Muscle layer of colon (tissue), 2 donors: Measurements from ENCODE around the gene DYNC2LI1.
"Not testable (repeated sequence)": the region's sequence is repeated elsewhere in the genome, so short reads cannot be mapped to it uniquely, and the experiment has no call there.

Experiments
- H3K27ac ChIP-seq: one replicate; pipeline ENCODE4 v1.7.0; 2013; ENCODE audit warnings: low read depth, mild to moderate bottlenecking, low read length, moderate library complexity
- H3K27me3 ChIP-seq, 2 donors: one replicate each; pipeline ENCODE4 v1.7.0; 2013; ENCODE audit warnings: low read length in 2 of 2, mild to moderate bottlenecking in 2 of 2; ENCODE audit not compliant: insufficient read depth in 2 of 2, control insufficient read depth in 1 of 2
- H3K36me3 ChIP-seq: one replicate; pipeline ENCODE4 v1.7.0; 2013; ENCODE audit warnings: mild to moderate bottlenecking, low read length; ENCODE audit not compliant: insufficient read depth
- H3K4me1 ChIP-seq: one replicate; pipeline ENCODE4 v1.7.0; 2013; ENCODE audit warnings: mild to moderate bottlenecking, low read length; ENCODE audit not compliant: insufficient read depth
- H3K4me3 ChIP-seq, 2 donors: one replicate each; pipeline ENCODE4 v1.7.0; 2013; ENCODE audit warnings: low read length in 2 of 2, low read depth in 1 of 2, mild to moderate bottlenecking in 1 of 2, moderate library complexity in 1 of 2
- H3K9ac ChIP-seq: one replicate; pipeline ENCODE4 v1.7.0; 2013; ENCODE audit warnings: low read length
- H3K9me3 ChIP-seq: one replicate; pipeline ENCODE4 v1.7.0; 2013; ENCODE audit warnings: mild to moderate bottlenecking, low read length
- donor health status: abdominal sarcoma.
- donor health status: Adenocarcinoma of cecum.

The DYNC2LI1 gene

DNA sequence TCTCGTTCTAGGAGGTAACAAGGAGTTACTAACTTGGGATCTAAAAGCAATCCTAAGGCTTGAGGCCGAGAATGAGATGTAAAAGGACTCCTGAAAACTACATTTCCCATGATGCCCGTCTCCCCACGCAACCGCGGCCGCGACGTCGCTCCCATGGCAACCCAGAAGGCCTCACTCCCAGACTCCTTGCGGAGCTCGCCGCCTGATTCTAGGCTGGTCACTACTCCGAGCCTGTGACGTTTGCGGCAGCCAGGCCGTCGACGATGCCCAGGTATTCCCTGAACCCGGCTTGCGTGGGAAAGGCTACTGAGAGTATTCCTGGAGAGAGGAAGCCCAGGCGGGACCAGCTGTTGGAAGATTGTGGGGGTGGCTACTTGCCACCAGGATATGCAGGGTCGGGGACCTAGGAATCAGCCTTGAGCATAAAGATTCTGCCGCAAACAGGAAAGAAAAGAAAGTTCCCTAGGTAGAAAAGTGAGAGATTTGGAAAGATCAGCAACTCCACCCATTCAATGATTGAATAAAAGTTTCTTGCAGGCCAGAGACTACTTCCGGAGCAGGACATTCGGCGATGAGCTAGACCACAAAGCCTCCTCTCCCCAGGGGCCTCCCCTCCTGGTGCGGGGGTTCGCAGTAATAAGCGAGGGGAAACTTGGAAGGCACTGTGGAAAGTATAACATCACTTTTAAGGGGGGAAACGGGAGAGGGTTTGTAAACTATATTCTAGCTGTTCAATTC lies at the start of gene DYNC2LI1:
DYNC2LI1 (plus strand) TSS at position 164 of the 738 bp plus-strand sequence; CDS start at position 264, 100 bp downstream.
- Histone ChIP-seq H3K9ac (peak within 1 kb of the TSS; percentile 67), H3K36me3 (peaks cover 12% of the 10 kb centered on the region), H3K4me3 (peak within 1 kb of the TSS; percentile 83 to 84), H3K27me3 (no peaks in the 10 kb centered on the region), H3K27ac (peak within 1 kb of the TSS; percentile 78), H3K4me1 (no peaks in the 10 kb centered on the region), H3K9me3 (no peaks in the 10 kb centered on the region)

DNA sequence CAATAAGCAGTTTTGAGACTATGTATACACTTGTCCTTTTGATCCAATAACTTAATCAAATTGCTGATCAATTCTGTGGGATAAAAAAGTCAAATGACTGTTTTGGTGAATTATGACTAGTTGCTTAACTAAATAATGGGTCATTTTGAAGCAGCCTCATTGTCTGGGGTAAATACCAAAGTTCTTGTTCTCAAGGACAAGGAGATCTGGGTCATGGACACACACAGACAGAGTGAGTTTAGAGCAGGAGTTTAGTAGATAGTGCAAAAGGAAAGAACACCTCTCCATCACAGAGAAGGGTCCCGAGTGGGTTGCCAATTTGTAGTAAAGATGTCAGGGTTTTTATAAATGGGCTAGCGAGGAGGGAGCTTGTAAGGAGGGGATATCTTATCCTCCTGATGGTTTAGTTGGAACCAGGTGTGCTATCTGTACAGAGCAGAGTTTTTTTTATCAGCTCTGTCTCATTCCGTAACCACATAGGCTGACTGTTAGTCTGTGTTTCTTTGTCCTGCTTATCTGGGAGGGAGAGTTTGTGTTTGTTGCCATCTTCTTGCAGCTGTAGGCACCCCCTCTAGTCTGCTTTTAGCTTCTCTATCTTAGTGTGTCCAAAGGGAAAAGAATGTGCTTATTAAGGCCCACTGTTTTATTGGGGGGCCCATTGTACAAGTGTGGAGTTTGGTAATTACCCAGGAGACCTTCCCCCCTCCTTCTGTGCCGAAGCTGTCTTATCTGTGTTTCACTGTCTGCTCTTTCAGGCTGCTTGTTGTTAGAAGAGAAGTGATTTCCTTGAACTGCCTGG lies 48.9 kb upstream of the DYNC2LI1 start:
- Histone ChIP-seq H3K4me1 (no peaks in the 10 kb centered on the region), H3K27ac (no peak overlapping the region), H3K9ac (no peak overlapping the region), H3K9me3 (no peaks in the 10 kb centered on the region), H3K4me3 (no peak overlapping the region), H3K36me3 (no peaks in the 10 kb centered on the region), H3K27me3 (no peaks in the 10 kb centered on the region)

DNA sequence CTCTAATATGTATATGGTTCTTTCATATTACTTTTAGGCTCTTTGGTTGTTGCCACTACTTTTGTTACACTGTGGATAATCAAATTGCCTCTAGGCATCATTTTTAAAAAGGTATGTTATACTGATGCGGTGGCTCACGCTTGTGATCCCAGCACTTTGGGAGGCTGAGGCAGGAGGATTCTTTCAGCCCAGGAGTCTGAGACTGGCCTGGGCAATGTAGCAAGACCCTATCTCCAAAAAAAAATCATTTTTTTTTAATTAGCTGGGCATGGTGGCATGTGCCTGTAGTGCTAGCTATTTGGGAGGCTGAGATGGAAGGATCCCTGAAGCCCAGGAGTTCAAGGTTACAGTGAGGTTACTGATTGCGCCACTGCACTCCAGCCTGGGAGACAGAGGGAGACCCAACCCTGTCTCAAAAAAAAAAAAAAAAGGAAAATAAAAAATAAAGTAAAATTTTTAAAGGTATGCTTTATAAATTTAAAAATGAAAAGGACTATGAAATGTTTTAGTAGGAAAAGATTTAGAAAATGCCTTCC lies 48.1 kb upstream of the DYNC2LI1 start:
- Histone ChIP-seq H3K9ac (no peak overlapping the region), H3K27me3 (no peaks in the 10 kb centered on the region), H3K4me1 (no peaks in the 10 kb centered on the region), H3K27ac (no peak overlapping the region), H3K9me3 (no peaks in the 10 kb centered on the region), H3K36me3 (peaks cover 2% of the 10 kb centered on the region), H3K4me3 (no peak overlapping the region)

DNA sequence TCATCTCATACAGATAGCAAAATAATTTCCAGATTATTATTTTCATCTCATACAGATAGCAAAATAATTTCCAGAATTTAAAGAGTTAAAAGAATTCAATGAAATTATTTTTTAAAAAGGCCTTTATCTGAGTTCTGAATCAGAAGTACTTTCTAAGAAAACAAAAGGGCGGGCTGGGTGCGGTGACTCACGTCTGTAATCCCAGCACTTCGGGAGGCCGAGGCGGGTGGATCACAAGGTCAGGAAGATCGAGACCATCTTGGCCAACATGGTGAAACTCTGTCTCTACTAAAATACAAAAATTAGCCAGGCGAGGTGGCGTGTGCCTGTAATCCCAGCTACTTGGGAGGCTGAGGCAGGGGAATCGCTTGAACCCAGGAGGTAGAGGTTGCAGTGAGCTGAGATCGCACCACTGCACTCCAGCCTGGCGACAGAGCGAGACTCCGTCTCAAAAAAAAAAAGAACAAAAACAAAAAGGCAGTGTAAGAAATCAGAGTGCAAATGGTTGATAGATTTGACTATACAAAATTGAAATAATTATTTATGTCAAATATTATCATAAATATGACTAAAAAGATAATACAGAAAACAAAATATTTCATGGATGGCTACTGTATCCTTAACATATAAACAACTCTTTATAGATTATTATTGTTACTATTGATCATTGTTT lies 46.7 kb upstream of the DYNC2LI1 start:
- H3K4me1 ChIP-seq, H3K27me3 ChIP-seq, H3K9me3 ChIP-seq, H3K4me3 ChIP-seq, H3K27ac ChIP-seq, H3K9ac ChIP-seq, H3K36me3 ChIP-seq: not testable (repeated sequence)

DNA sequence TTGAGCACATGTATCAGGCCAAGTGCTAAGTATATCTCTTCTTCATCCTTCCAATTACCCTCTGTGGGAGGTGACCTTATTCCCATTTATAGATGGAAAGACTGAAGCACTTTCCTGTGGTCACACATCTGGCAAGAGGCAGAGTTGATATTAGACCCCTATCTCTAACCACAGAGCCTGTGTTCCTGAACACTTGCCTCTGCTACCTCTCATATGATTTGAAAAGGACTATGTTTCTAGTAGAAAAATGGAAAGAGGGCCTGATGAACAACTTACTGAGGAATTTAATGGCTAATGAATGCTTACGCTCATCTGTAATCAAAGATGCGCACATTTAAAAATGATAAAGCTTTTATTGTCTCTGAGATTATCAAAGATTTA lies 46.2 kb upstream of the DYNC2LI1 start:
- H3K4me3 ChIP-seq = no peak overlapping the region
- no peaks in the 10 kb centered on the region for H3K9me3 ChIP-seq
- H3K4me1 ChIP-seq = no peaks in the 10 kb centered on the region
- H3K27me3 ChIP-seq = no peaks in the 10 kb centered on the region
- H3K27ac ChIP-seq = no peak overlapping the region
- no peak overlapping the region for H3K9ac ChIP-seq
- peaks cover 3% of the 10 kb centered on the region for H3K36me3 ChIP-seq

DNA sequence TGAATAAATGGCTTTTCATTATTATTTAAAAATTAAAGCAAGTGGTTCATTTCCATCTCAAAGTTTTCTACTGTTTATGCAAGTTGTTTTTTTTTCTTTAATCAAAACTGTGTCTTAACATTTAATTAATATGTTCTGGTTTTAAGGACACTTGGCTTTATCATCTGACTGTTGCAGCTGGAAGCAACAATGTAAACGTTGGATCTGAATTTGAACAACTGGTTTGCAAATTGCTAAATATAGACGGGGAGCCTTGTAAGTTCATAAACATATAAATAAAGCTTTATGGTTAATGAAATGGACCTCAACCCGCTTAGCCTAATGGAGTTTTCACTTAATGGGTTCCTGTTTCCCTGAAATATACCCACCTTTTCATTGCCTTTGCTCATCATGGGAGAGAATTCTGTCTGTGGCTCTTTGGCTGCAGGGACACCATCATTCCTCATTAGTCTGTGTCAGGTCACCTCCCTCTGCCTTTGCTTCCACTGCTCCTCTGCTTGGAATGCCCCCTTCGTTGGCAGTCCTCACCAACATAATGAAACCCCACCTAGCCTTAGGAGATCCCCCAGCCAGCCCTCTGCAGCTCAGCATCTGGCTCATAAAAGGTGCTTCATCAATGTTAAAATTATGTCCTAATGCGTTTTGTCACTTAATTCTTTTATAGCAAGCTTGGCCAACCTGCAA lies 44.2 kb upstream of the DYNC2LI1 start:
- no peak overlapping the region for H3K9ac ChIP-seq
- H3K27me3 ChIP-seq = no peaks in the 10 kb centered on the region
- no peaks in the 10 kb centered on the region for H3K9me3 ChIP-seq
- H3K36me3 ChIP-seq = peaks cover 3% of the 10 kb centered on the region
- H3K4me1 ChIP-seq = no peaks in the 10 kb centered on the region
- no peak overlapping the region for H3K27ac ChIP-seq
- no peak overlapping the region for H3K4me3 ChIP-seq

DNA sequence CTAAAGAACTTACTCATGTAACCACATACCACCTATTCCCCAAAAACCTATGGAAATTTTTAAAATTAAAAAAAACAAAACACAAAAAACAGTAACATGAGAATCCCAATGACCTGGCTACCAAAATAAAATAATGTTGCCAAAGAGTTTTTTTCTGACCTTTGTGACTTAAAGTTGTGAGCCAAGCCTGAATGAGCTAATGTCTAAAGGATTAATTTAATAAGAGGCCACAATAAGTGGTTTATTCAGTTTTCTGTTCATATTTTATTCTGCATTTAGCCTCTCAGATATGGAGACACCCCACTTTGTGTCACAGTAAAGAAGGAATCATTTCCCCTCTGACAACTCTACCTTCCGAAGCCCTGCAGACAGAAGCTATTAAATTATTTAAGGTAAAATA lies 42.6 kb upstream of the DYNC2LI1 start:
- H3K4me1 ChIP-seq = no peaks in the 10 kb centered on the region
- no peak overlapping the region for H3K4me3 ChIP-seq
- no peak overlapping the region for H3K27ac ChIP-seq
- H3K9me3 ChIP-seq = no peaks in the 10 kb centered on the region
- H3K36me3 ChIP-seq = peaks cover 3% of the 10 kb centered on the region
- no peak overlapping the region for H3K9ac ChIP-seq
- no peaks in the 10 kb centered on the region for H3K27me3 ChIP-seq

DNA sequence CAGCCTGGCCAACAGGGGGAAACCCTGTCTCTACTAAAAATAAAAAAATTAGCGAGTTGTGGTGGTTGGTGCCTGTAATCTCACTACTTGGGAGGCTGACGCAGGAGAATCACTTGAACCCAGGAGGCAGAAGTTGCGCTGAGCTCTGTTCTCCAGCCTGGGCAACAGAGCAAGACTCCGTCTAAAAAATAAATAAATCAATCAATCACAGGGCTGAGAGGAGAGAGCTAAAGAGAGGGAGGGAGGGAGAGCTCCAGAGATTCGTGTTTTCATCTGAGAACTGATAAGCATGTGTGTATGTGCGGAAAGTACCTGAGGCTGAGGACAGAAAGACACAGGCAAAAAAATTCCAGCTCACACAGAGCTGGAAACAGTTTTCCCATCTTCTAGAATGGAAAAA lies 37.2 kb upstream of the DYNC2LI1 start:
- H3K9me3 ChIP-seq = no peaks in the 10 kb centered on the region
- no peaks in the 10 kb centered on the region for H3K36me3 ChIP-seq
- H3K4me3 ChIP-seq = no peak overlapping the region
- no peak overlapping the region for H3K9ac ChIP-seq
- H3K4me1 ChIP-seq = peaks cover 10% of the 10 kb centered on the region
- no peaks in the 10 kb centered on the region for H3K27me3 ChIP-seq
- H3K27ac ChIP-seq = no peak overlapping the region

DNA sequence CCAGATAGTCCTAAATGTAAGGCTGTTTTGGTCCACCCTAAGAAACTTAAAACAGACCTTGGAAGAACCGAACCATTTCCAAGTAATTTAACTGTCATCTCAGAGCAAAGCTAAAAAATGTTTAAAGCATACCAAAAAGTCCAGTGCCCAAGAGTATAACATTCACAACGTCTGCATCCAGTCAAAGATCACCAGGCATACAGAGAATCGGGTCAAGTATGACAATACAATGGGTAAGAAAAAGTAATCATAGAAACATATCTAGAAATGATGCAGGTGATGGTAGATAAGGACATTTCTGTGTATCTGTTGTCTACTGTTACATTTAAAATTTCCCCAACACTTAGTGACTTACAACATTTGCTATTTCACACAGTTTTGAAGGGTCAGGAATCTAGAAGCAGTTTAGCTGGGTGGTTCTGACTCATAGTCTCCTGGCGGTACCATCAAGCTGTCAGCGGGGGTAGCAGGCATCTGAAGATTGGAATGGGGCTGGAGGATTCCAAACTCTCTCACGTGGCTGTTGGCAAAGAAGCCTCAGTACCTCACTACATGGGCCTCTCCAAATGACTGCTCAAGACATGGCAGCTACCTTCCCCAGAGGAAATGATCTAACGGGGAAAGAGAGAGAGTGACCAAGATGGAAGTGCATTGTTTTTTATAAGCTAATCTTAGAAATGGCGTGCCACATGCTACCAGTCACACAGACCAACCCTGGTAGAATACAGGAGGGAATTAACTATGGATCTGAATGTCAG lies 36.6 kb upstream of the DYNC2LI1 start:
- H3K36me3 ChIP-seq = no peaks in the 10 kb centered on the region
- no peak overlapping the region for H3K27ac ChIP-seq
- H3K27me3 ChIP-seq = no peaks in the 10 kb centered on the region

DNA sequence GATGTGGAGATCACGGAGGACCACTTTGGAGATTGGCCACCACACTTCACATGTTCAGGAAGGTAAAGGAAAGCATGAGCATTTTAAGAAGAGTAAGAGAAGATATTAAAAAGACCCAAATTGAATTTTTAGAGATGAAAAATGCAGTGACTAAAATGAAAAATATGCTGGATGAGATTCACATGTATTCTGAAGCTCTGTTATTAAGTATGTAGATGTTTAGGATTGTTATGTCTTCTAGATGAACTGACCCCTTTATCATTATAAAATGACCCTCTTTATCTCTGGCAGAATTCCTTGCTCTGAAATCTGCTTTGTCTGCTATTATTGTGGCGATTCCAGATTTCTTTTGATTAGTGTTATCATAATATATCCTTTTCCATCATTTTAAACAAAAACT lies 36.0 kb upstream of the DYNC2LI1 start:
- no peak overlapping the region for H3K9ac ChIP-seq
- no peak overlapping the region for H3K4me3 ChIP-seq
- H3K36me3 ChIP-seq = no peaks in the 10 kb centered on the region
- H3K9me3 ChIP-seq = no peaks in the 10 kb centered on the region
- H3K27me3 ChIP-seq = no peaks in the 10 kb centered on the region
- peaks cover 10% of the 10 kb centered on the region for H3K4me1 ChIP-seq
- H3K27ac ChIP-seq = no peak overlapping the region

More for the DNA sequence above, 36.6 kb upstream of the DYNC2LI1 start:
- no peaks in the 10 kb centered on the region for H3K9me3 ChIP-seq
- peaks cover 10% of the 10 kb centered on the region for H3K4me1 ChIP-seq
- H3K4me3 ChIP-seq = no peak overlapping the region
- no peak overlapping the region for H3K9ac ChIP-seq
